Measurements from ENCODE around the gene AQP12B.
A peak's percentile ranks its signal among the peaks of the same experiment; 100 is the strongest.

AQP12B gene

GRCh38 chr2:240705204-240705791 lies 22.6 kb upstream of the AQP12B start:
- Mint-ChIP-seq H3K36me3 (ENCODE audit: low read depth) (no peaks in the 10 kb centered on the region), H3K27me3 (ENCODE audit: low read depth) (peaks cover 26% of the 10 kb centered on the region), H3K4me1 (peaks cover 15% of the 10 kb centered on the region), H3K4me3 (no peak overlapping the region), H3K9me3 (peaks cover 3% of the 10 kb centered on the region), H3K27ac (no peak overlapping the region)
- TF ChIP-seq CTCF (IDR thresholded peaks at IDR 0.05; ENCODE audit: unreplicated experiment in 3 of 3), result no peak

DNA sequence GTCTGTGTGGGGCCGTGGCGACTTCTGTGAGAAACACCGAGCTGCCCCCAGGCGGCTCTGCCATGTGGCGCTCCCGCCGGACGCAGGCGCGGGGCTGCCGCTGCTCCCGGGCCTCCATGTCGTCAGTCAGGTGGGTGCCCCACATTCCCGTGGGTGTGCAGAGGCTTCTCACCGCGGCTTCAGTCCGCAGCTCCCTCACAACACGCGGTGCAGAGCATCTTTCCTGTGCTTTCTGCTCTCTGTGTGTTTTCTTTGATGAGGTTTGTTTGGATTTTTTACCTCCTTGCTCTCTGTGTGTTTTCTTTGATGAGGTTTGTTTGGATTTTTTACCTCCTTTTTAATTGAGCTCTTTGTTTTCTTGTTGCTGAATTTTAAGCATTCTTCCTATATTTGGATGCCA lies 22.0 kb upstream of the AQP12B start:
- no peaks in the 10 kb centered on the region for H3K36me3 Mint-ChIP-seq (ENCODE audit: low read depth)
- peaks cover 26% of the 10 kb centered on the region for H3K27me3 Mint-ChIP-seq (ENCODE audit: low read depth)

GRCh38 chr2:240703417-240704341 lies 21.0 kb upstream of the AQP12B start:
- H3K9me3 Mint-ChIP-seq, result peaks cover 3% of the 10 kb centered on the region
- H3K36me3 Mint-ChIP-seq (ENCODE audit: low read depth), result no peaks in the 10 kb centered on the region
- H3K4me1 Mint-ChIP-seq, result peaks cover 15% of the 10 kb centered on the region
- H3K27ac Mint-ChIP-seq, result no peak overlapping the region
- no peak overlapping the region for H3K4me3 Mint-ChIP-seq
- no peak for TF ChIP-seq CTCF (IDR thresholded peaks at IDR 0.05; ENCODE audit: unreplicated experiment in 3 of 3)
- H3K27me3 Mint-ChIP-seq (ENCODE audit: low read depth), result peaks cover 22% of the 10 kb centered on the region

More for the DNA sequence above, 22.0 kb upstream of the AQP12B start:
- Mint-ChIP-seq H3K27ac (peak overlapping the region in 1 of 3 experiments; percentile 5), H3K4me3 (no peak overlapping the region), H3K4me1 (peaks cover 15% of the 10 kb centered on the region), H3K9me3 (peaks cover 3% of the 10 kb centered on the region)
- TF ChIP-seq CTCF (IDR thresholded peaks at IDR 0.05; ENCODE audit: unreplicated experiment in 3 of 3), result no peak

DNA sequence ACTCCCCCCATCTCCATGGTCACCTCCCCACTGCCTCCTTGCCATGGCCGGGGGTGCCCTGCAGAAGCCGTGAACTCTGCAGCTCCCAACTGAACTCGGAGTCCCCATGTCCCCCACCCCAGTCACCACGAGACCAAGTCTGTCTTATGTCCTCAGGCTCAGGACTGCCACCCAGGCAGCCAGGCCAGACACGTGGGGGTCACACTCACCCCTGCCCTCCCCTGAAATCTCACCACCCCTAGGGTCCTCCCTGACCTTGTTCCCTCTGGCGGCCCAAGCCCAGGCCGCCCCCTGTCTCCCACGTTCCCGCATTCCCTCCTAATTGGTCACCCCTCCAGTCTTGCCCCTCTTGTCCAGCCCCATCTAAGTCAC lies 19.9 kb upstream of the AQP12B start:
- Mint-ChIP-seq H3K4me3 (no peak overlapping the region), H3K27me3 (ENCODE audit: low read depth) (peaks cover 12% of the 10 kb centered on the region), H3K9me3 (no peaks in the 10 kb centered on the region), H3K4me1 (peaks cover 11% of the 10 kb centered on the region), H3K27ac (no peak overlapping the region), H3K36me3 (ENCODE audit: low read depth) (no peaks in the 10 kb centered on the region)
- no peak for TF ChIP-seq CTCF (IDR thresholded peaks at IDR 0.05; ENCODE audit: unreplicated experiment in 3 of 3)

DNA sequence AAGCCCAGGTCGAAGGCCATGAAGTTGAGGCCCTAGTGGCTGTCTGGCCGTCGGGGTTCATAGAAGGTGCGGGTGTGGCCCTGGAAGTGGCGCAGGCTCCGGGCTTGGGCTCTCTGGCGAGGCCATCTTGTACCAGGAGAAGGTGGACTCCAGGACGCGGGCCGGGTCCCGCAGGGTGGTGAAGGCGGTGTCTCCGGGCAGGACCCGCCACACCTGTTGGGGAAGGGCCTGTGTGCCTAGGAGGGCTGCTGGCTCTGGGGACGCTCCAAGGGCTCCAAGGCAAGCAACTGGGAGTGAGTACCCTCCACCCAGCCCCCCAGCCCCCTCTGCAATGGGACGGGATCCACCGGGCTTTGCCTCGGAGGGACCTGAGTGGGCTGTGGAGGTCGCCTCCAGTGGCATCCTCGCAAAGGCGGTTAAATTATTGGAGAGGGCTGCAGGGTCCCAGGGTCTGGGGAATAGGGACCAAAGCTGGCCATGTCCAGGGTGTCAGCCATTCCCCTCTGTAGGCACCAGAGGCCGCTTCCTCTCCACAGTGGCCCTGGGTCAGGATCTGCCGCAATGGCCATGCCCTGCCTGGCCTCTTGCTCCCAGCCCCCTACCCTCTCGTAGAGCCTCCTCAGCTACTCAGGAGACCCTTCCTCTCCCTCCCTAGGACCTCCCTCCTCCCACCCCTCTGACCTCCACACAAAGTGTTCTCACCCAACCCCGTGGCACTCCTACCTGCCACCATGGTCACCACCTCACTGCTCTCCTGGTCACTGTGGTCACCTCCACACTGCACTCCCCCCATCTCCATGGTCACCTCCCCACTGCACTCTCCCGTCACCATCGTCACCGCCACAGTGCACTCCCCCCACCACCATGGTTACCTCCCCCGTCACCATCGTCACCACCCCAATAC lies 19.3 kb upstream of the AQP12B start:
- H3K27ac Mint-ChIP-seq, result no peak overlapping the region
- no peaks in the 10 kb centered on the region for H3K36me3 Mint-ChIP-seq (ENCODE audit: low read depth)
- H3K4me3 Mint-ChIP-seq, result no peak overlapping the region
- H3K9me3 Mint-ChIP-seq, result no peaks in the 10 kb centered on the region
- no peak for TF ChIP-seq CTCF (IDR thresholded peaks at IDR 0.05; ENCODE audit: unreplicated experiment in 3 of 3)
- peaks cover 9% of the 10 kb centered on the region for H3K27me3 Mint-ChIP-seq (ENCODE audit: low read depth)
- peaks cover 5% of the 10 kb centered on the region for H3K4me1 Mint-ChIP-seq
